CD4-positive, alpha-beta T cell treated with Interleukin-2 at 100 ng/mL for 4 hours (primary cell): ENCODE measurements around the gene KIAA0753.

Experiments
- DNase-seq: peaks from one replicate; pipeline ENCODE4 v3.0.0-alpha.2; 2020; ENCODE audit warnings: low spot score

KIAA0753 gene

GRCh38 chr17:6547336-6547735 is 93.2 kb downstream of the KIAA0753 start:
- DNase-seq: no peak

DNA sequence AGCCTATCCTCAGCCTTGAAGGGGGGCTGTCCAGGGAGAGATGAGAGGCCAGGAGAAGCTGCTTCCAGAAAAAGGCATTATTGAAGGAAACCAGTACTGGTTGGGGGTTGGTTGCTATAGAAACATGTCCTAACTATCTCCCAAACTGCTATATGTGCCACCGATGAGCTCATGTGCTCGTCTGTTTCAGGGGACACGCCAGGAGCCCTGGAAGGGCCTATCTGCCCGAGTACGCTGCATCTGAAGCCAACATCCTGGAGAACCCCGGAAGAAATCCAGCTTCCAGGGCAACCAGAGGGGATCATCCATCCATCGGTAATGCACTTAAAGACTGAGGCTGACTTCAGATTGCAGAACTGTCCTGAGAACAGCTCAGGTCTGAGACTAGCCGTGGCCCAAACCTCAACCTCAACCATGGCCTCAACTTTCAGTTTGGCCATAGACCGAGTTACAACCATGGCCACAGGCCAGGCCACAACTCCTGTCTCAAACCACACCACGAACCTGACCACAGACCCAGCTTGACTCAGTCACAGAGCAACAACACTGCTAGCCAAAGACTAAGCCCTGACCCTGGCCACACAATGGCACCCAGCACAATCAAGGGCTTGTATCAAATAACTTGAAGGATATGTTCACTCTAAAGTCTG is 94.3 kb downstream of the KIAA0753 start:
- DNase-seq: no peak

DNA sequence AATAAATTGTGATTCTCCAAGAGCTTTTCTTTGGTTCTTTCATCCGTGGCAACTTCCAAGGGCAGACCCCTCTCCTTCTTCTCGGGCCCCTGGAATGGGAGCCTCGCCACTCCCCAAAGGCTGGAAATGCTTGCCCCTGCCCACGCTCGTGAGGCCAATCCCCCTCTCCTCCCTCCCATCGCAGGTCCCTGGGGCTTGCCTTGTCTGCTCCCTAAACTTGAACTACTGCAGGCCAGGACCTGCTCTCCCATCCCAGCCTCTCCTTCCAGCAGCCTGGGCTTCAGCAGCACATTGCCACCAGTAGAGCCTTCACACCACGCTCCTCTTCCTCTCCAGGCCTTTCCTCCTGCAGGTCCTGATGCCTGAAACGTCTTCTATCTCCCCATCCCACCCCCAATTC is 95.2 kb downstream of the KIAA0753 start:
- no peak for DNase-seq

GRCh38 chr17:6544011-6544370 is 96.5 kb downstream of the KIAA0753 start:
- no peak for DNase-seq

- no peak for DNase-seq
Observed at GRCh38 chr17:6543079-6544010, 97.2 kb downstream of the KIAA0753 start.

GRCh38 chr17:6542577-6542976 is 97.9 kb downstream of the KIAA0753 start:
- no peak for DNase-seq

- DNase-seq: no peak
Observed at GRCh38 chr17:6541886-6542285, 98.6 kb downstream of the KIAA0753 start.

DNA sequence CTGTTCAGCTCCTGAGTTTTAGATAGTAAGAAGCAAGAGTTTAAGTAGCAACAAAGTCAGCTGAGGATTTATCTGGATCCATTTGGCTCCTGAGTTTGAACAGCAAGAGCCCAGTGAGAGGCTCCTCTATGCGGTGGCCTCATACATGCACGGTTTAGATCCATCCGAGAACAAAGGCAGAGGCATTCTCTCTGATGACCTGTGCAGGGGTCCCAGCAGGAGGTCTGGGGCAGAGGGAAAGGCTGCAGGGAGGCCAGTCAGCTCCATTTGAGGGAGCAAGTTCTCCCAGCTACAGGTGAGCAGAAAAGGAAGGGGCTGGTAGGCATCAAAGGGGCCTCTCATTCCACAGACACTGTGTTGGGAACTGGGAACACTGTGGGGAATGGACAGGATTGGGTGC is 100.6 kb downstream of the KIAA0753 start:
- no peak for DNase-seq

- no peak for DNase-seq
Observed at GRCh38 chr17:6536566-6537065, 103.9 kb downstream of the KIAA0753 start.

- no peak for DNase-seq
Observed at GRCh38 chr17:6536053-6536452, 104.5 kb downstream of the KIAA0753 start.

DNA sequence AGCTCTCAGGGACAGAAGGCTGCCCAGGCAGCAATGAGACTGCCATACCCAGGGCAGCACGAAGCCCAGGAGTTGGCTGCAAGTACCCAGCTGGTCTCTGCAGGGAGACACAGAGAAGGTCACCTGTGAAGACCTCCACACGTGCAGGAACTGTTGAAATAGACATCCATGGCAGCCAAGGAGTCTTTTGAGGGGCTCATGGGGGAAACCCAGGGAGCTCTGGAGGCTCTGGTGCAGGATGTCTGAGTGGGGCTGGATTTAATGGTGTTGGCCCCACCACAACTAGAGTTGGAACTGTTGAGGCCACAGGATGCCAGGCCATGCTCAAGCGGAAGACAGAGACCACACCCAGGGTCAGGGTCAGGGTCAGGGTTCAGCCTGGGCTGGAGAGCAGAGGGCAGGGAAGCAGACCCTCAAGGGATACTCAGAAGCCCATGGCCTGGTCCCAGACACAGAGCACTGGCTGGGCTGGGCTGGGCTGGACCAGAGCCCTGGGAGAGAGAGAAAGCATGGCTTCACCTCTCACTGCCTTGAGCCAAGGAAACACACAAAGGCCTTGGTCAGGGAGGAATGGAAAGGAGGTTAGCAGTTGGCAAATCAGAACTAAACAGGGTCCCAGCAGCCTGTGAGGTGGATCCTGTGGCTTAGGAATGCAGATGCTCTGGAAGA is 105.5 kb downstream of the KIAA0753 start:
- DNase-seq: no peak

DNA sequence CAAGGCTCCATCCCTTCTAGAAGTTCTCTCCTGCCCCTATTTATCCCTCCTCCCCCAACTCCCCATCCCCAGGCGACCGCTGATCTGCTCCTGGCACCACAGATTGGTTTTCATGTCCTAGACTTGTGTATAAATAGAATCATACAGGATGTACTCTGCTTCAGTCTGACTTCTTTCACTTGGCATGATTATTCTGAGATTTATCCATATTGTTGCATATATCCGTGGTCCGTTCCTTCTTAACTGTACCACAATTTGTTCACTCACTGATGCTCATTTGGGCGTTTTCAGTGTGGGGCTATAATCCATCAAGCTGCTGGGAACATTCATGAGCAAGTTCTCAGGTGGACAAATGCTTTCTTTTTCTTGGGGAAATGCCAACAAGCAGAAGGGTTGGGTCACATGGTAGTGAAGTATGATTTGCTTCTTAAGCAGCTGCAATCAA is 108.0 kb downstream of the KIAA0753 start:
- no peak for DNase-seq

GRCh38 chr17:6531575-6531974 is 108.9 kb downstream of the KIAA0753 start:
- no peak for DNase-seq

GRCh38 chr17:6530324-6530920 is 110.1 kb downstream of the KIAA0753 start:
- DNase-seq: no peak

- no peak for DNase-seq
Observed at GRCh38 chr17:6528557-6528956, 112.0 kb downstream of the KIAA0753 start.
